Upper lobe of right lung (tissue), 1 donor: ENCODE results near the gene UCN. TPM values are rescaled to one million over a fixed set of nuclear protein-coding genes. Genes with fewer than 3 reads are reported as not detected.

Experiments
- ATAC-seq: fragments of 200-7000 bp; cut with Tn5 transposase; one replicate; pipeline ENCODE4 v1.9.1; 2020; ENCODE audit warnings: mild to moderate bottlenecking, moderate library complexity
- DNase-seq: peaks from one replicate; pipeline ENCODE4 v3.0.0-alpha.2; 2020
- H3K27ac ChIP-seq: fragments of 200-600 bp; one replicate; pipeline ENCODE4 v1.8.0; 2022
- H3K27me3 ChIP-seq: fragments of 200-600 bp; one replicate; pipeline ENCODE4 v1.8.0; 2022; ENCODE audit warnings: mild to moderate bottlenecking
- H3K36me3 ChIP-seq: fragments of 200-600 bp; one replicate; pipeline ENCODE4 v1.8.0; 2022
- H3K4me1 ChIP-seq: fragments of 200-600 bp; one replicate; pipeline ENCODE4 v1.8.0; 2022
- H3K4me3 ChIP-seq: fragments of 200-600 bp; one replicate; pipeline ENCODE4 v1.8.0; 2022; ENCODE audit warnings: mild to moderate bottlenecking
- H3K9me3 ChIP-seq: fragments of 200-600 bp; one replicate; pipeline ENCODE4 v1.8.0; 2022
- intact Hi-C: fragments of 100-400 bp; cut with DNase I; formaldehyde crosslinking; loops from one replicate; pipeline ENCODE4 v1.11.0; 2022
- total RNA-seq: library from RNA; stranded (reverse); fragmentation: NEBNext Ultra II Directional; extraction: Animal tissue kit (Norgen Biotek cat#: 25700); gene quantifications from one replicate; pipeline ENCODE4 v1.2.1, GENCODE V29; 2021
- TF ChIP-seq, protein P1 (sequence below): fragments of 200-600 bp; IDR thresholded peaks from one replicate; pipeline ENCODE4 v1.8.0; 2022; ENCODE audit warnings: antibody characterized with exemption
- donor health status: DM: no; HTN: yes; CAD: no; lungs with severe emphysema.

Gene UCN
- total RNA-seq, 1 donor from 2014 or later: 2.8 TPM

DNA sequence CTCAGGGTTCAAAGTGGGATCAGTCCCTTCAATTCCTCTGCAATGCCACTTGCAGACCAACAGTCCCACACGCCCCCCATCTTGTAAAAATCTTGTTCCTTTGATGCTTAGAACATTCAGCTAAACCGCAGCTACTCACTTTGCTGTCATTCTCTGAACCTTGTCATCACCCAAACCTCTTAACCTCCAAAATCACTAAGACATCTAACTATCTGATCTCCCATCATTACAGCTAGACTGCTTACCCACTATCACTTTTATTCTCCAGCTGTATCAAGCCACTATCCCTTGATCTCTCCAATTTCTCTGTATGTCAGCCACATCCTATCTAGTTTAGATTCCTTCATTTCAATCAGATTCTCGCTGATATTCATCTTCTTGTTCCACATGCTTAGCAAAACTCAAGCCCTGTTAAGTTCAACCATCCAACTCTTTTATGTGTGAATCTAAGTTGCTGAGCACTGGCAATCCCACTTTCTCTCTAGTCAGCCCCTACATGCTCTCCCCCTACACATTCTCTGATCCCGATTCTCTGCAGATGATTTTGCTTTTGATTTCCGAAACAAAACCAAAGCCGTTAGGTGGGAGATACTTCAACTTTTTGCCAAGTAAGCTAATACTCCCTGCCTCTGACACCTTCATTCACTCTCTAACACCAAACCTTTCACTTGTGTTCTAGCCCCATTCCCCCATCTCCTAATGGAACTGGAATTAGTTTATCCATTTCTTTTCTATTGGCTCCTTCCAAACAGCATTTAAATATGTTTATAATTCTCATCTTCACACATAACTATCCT lies 43.8 kb upstream of the UCN start:
- Histone ChIP-seq H3K36me3 (peaks cover 5% of the 10 kb centered on the region), H3K9me3 (no peaks in the 10 kb centered on the region), H3K4me3 (no peak overlapping the region), H3K27me3 (no peaks in the 10 kb centered on the region), H3K4me1 (peaks cover 23% of the 10 kb centered on the region), H3K27ac (no peak overlapping the region)
- no peak for DNase-seq
- intact Hi-C loops: no loop called here
- TF ChIP-seq, protein P1, sequence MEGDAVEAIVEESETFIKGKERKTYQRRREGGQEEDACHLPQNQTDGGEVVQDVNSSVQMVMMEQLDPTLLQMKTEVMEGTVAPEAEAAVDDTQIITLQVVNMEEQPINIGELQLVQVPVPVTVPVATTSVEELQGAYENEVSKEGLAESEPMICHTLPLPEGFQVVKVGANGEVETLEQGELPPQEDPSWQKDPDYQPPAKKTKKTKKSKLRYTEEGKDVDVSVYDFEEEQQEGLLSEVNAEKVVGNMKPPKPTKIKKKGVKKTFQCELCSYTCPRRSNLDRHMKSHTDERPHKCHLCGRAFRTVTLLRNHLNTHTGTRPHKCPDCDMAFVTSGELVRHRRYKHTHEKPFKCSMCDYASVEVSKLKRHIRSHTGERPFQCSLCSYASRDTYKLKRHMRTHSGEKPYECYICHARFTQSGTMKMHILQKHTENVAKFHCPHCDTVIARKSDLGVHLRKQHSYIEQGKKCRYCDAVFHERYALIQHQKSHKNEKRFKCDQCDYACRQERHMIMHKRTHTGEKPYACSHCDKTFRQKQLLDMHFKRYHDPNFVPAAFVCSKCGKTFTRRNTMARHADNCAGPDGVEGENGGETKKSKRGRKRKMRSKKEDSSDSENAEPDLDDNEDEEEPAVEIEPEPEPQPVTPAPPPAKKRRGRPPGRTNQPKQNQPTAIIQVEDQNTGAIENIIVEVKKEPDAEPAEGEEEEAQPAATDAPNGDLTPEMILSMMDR: no peak
- no peak for ATAC-seq

GRCh38 chr2:27350106-27350693 lies 42.0 kb upstream of the UCN start:
- TF ChIP-seq, protein P1: no peak
- no peak for ATAC-seq
- DNase-seq: no peak
- peaks cover 5% of the 10 kb centered on the region for H3K36me3 ChIP-seq
- H3K4me3 ChIP-seq: no peak overlapping the region
- no peaks in the 10 kb centered on the region for H3K9me3 ChIP-seq
- peaks cover 16% of the 10 kb centered on the region for H3K4me1 ChIP-seq
- no peak overlapping the region for H3K27ac ChIP-seq
- intact Hi-C loops: no loop called here
- no peaks in the 10 kb centered on the region for H3K27me3 ChIP-seq

DNA sequence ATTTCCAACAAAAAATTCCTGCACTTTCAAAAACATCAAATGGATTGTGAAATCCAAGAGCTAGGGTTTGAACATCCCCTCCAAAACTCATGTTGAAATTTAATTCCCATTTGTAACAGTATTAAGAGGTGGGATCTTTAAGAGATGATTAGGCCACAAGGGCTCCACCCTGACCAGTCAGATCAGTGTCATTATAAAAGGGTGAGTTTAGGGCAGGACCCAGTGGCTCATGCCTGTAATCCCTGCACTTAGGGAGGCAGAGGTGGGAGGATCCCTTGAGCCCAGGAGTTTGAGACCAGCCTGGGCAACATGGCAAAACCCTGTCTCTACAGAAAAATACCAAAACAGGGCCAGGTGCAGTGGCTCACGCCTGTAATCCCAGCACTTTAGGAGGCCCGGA lies 39.4 kb upstream of the UCN start:
- no peaks in the 10 kb centered on the region for H3K27me3 ChIP-seq
- DNase-seq (no peak), ATAC-seq (no peak)
- peaks cover 15% of the 10 kb centered on the region for H3K36me3 ChIP-seq
- no peaks in the 10 kb centered on the region for H3K4me1 ChIP-seq
- H3K27ac ChIP-seq: no peak overlapping the region
- TF ChIP-seq, protein P1: no peak
- no peak overlapping the region for H3K4me3 ChIP-seq
- H3K9me3 ChIP-seq: no peaks in the 10 kb centered on the region
- intact Hi-C loops: no loop called here

GRCh38 chr2:27336173-27336572 lies 27.9 kb upstream of the UCN start:
- no peak overlapping the region for H3K4me3 ChIP-seq
- no peak overlapping the region for H3K27ac ChIP-seq
- H3K9me3 ChIP-seq: no peaks in the 10 kb centered on the region
- ATAC-seq: no peak
- peaks cover 97% of the 10 kb centered on the region for H3K36me3 ChIP-seq
- DNase-seq: no peak
- no peaks in the 10 kb centered on the region for H3K4me1 ChIP-seq
- TF ChIP-seq, protein P1: no peak
- H3K27me3 ChIP-seq: no peaks in the 10 kb centered on the region
- intact Hi-C loops: no loop called here

GRCh38 chr2:27335311-27335710 lies 27.1 kb upstream of the UCN start:
- DNase-seq: no peak
- no peak overlapping the region for H3K27ac ChIP-seq
- ATAC-seq: peak; percentile 26
- intact Hi-C loops: no loop called here
- no peaks in the 10 kb centered on the region for H3K27me3 ChIP-seq
- peaks cover 95% of the 10 kb centered on the region for H3K36me3 ChIP-seq
- no peaks in the 10 kb centered on the region for H3K9me3 ChIP-seq
- no peaks in the 10 kb centered on the region for H3K4me1 ChIP-seq
- no peak overlapping the region for H3K4me3 ChIP-seq
- TF ChIP-seq, protein P1: no peak
